Ishikawa (cell line): ENCODE data around the gene MYO1B.

Source experiments
- EGR1 ChIP-seq: IDR thresholded peaks from 2 replicates; pipeline ENCODE4 v1.6.1; 2012
- FOXM1 ChIP-seq: IDR thresholded peaks from 2 replicates; pipeline ENCODE4 v1.6.1; 2012; ENCODE audit warnings: low read depth, borderline replicate concordance
- MAX ChIP-seq: IDR thresholded peaks from 2 replicates; pipeline ENCODE4 v1.6.1; 2012
- RAD21 ChIP-seq: IDR thresholded peaks from 2 replicates; pipeline ENCODE4 v1.6.1; 2012; ENCODE audit warnings: low read depth

DNA sequence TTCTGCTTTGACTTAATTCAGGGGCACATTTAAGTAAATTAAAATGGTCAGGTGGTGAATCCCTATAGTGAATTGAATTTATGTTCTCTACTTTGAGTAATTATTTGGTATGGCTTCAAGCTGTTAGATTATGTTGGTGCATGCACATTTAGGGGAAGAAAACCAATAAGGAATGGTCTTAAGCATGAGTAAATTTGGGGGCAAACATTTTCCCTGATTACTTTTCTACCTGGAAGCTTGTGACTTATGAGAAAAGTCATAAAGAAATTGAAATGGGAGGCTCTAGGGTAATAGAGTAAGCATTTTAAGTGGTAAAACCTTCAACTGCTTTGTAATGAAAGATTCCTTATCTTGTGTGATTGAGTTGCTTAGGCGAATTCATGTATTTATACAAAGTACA lies 112.5 kb downstream of the MYO1B start:
- no peak for TF ChIP-seq EGR1
- TF ChIP-seq RAD21: no peak
- no peak for TF ChIP-seq FOXM1
- no peak for TF ChIP-seq MAX
